CD8-positive, alpha-beta memory T cell (primary cell): ENCODE data around the gene KLHL26. TPM values are rescaled to one million over a fixed set of nuclear protein-coding genes. Genes with fewer than 3 reads are reported as not detected.

Source experiments
- CTCF ChIA-PET: fragments of 350-600 bp; sonication (Branson Sonifier 250); formaldehyde crosslinking; loops from one replicate; lab custom pipeline; 2021; ENCODE audit warnings: antibody characterized with exemption; lab: Charles Lee
- POLR2A ChIA-PET: fragments of 350-600 bp; sonication (Branson Sonifier 250); formaldehyde crosslinking; loops from one replicate; lab custom pipeline; 2021; ENCODE audit warnings: antibody characterized with exemption; lab: Charles Lee
- DNase-seq, 5 donors: peaks; one replicate each; pipeline versions ENCODE4 v3.0.0 to v3.0.0-alpha.2; 2020 to 2022; ENCODE audit warnings: mixed read lengths in 1 of 5
- H3K27ac ChIP-seq: one replicate; pipeline ENCODE4 v1.7.0; 2013; ENCODE audit warnings: low read depth, mild to moderate bottlenecking, low read length, moderate library complexity
- H3K27me3 ChIP-seq: 2 replicates; pipeline ENCODE4 v1.7.0; 2013; ENCODE audit warnings: low read length, mild to moderate bottlenecking; ENCODE audit not compliant: insufficient read depth, poor library complexity, severe bottlenecking
- H3K36me3 ChIP-seq: 2 replicates; pipeline ENCODE4 v1.7.0; 2013; ENCODE audit warnings: mild to moderate bottlenecking, low read length, moderate library complexity; ENCODE audit not compliant: insufficient read depth
- H3K4me1 ChIP-seq: 2 replicates; pipeline ENCODE4 v1.7.0; 2013; ENCODE audit warnings: mild to moderate bottlenecking, low read length, moderate library complexity; ENCODE audit not compliant: insufficient read depth
- H3K4me3 ChIP-seq: 2 replicates; pipeline ENCODE4 v1.7.0; 2013; ENCODE audit warnings: mild to moderate bottlenecking, low read length
- H3K9me3 ChIP-seq: 2 replicates; pipeline ENCODE4 v1.7.0; 2013; ENCODE audit warnings: mild to moderate bottlenecking, low read length
- H3K27ac Mint-ChIP-seq, 8 donors: one replicate each; pipeline ENCODE4 v1.8.0; 2020 to 2021; ENCODE audit warnings: mixed read lengths in 8 of 8, mild to moderate bottlenecking in 6 of 8, inconsistent platforms in 3 of 8, moderate library complexity in 3 of 8
- H3K27me3 Mint-ChIP-seq, 2 donors: one replicate each; pipeline ENCODE4 v1.8.0; 2020 to 2021; ENCODE audit warnings: mixed read lengths in 2 of 2, mild to moderate bottlenecking in 1 of 2, moderate library complexity in 1 of 2
- H3K36me3 Mint-ChIP-seq, 3 donors: one replicate each; pipeline ENCODE4 v1.8.0; 2020 to 2021; ENCODE audit warnings: mixed read lengths in 3 of 3, inconsistent platforms in 1 of 3, mild to moderate bottlenecking in 1 of 3
- H3K4me1 Mint-ChIP-seq, 3 donors: one replicate each; pipeline ENCODE4 v1.8.0; 2020 to 2021; ENCODE audit warnings: mixed read lengths in 3 of 3, inconsistent platforms in 1 of 3, mild to moderate bottlenecking in 1 of 3
- H3K4me3 Mint-ChIP-seq, 7 donors: one replicate each; pipeline ENCODE4 v1.8.0; 2020 to 2021; ENCODE audit warnings: mixed read lengths in 7 of 7, mild to moderate bottlenecking in 6 of 7, moderate library complexity in 4 of 7, inconsistent platforms in 2 of 7
- H3K9me3 Mint-ChIP-seq, 5 donors: one replicate each; pipeline ENCODE4 v1.8.0; 2020 to 2022; ENCODE audit warnings: mixed read lengths in 5 of 5, mild to moderate bottlenecking in 3 of 5, moderate library complexity in 2 of 5, inconsistent platforms in 1 of 5
- polyA plus RNA-seq: library from polyadenylated mRNA; unstranded; fragments of 300-500 nt; fragmentation: Illumina TruSeq; gene quantifications from one replicate; pipeline ENCODE4 v1.2.3, GENCODE V29; 2021
- total RNA-seq, 2 experiments: library from RNA; stranded (reverse); gene quantifications; one replicate each; pipeline ENCODE4 v1.2.3, GENCODE V29; 2021

Gene KLHL26
- total and polyA plus RNA-seq, 3 experiments from 2014 or later = 5.1 to 12.8 (median 12.4) TPM

GRCh38 chr19:18655173-18655844 lies 18.5 kb downstream of the KLHL26 start:
- Mint-ChIP-seq H3K36me3 (peaks cover 0 to 12% (median 4%) of the 10 kb centered on the region in 3 donors), H3K27me3 (peaks cover 0 to 3% of the 10 kb centered on the region in 2 donors), H3K9me3 (peaks cover 0 to 2% (median 0%) of the 10 kb centered on the region in 5 donors), H3K4me1 (peaks cover 20 to 37% (median 20%) of the 10 kb centered on the region in 3 donors), H3K4me3 (no peak overlapping the region), H3K27ac (no peak overlapping the region)
- CTCF ChIA-PET = interaction anchor here (1.0 kb wide), 1 partner anchor 10 kb away, joined by 3 read pairs; no protein-coding TSS in a partner anchor
- no peaks in the 10 kb centered on the region for H3K27me3 ChIP-seq
- POLR2A ChIA-PET = no interaction called here
- no peak overlapping the region for H3K27ac ChIP-seq
- no peak overlapping the region for H3K4me3 ChIP-seq
- no peaks in the 10 kb centered on the region for H3K36me3 ChIP-seq
- no peaks in the 10 kb centered on the region for H3K4me1 ChIP-seq
- no peaks in the 10 kb centered on the region for H3K9me3 ChIP-seq
- no peak for DNase-seq

DNA sequence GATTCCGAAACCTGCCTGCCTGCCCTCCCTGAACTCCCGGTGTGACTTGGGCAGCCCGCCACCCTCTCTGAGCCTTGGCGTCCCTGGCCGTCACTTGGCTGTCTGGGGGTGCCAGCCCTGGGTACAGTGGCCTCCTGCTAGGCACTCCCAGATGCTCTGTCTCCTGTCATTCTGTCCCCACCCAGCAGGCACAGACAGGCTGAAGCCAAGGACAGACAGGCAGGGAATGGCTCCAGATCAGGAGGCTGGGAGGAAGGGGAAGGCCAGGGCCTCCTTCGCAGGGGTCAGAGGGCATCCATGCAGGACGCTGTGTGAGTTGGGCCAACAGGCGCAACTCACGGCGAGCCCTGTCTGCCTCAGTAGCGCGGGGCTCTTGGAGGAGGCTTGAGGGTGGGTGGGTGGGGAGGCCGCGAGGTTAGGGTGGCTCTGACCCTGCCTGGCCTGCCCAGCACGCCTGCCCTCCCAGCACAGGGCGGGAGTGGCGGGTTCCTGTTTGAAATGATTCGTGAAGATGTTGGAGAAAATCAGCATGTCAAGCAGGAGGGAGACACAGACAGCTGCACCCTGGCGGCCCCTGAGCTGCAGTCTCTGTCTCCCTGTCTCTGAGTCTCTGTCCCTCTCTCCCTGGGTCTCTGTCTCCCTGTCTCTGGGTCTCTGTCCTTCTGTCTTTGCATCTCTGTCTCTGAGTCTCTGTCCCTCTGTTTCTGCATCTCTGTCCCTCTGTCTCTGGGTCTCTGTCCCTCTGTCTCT lies 19.7 kb downstream of the KLHL26 start:
- Histone ChIP-seq H3K4me3 (no peak overlapping the region), H3K27ac (no peak overlapping the region), H3K4me1 (no peaks in the 10 kb centered on the region), H3K27me3 (no peaks in the 10 kb centered on the region), H3K9me3 (no peaks in the 10 kb centered on the region), H3K36me3 (no peaks in the 10 kb centered on the region)
- H3K9me3 Mint-ChIP-seq = peaks cover 0 to 2% (median 0%) of the 10 kb centered on the region in 5 donors
- H3K27ac Mint-ChIP-seq = peak overlapping the region in 3 of 8 donors; percentile 10 to 89 (median 70)
- CTCF ChIA-PET = no interaction called here
- peaks cover 0 to 6% (median 4%) of the 10 kb centered on the region in 3 donors for H3K36me3 Mint-ChIP-seq
- peaks cover 20 to 40% (median 20%) of the 10 kb centered on the region in 3 donors for H3K4me1 Mint-ChIP-seq
- peaks cover 0 to 3% of the 10 kb centered on the region in 2 donors for H3K27me3 Mint-ChIP-seq
- no peak overlapping the region for H3K4me3 Mint-ChIP-seq
- DNase-seq = no peak
- POLR2A ChIA-PET = no interaction called here

DNA sequence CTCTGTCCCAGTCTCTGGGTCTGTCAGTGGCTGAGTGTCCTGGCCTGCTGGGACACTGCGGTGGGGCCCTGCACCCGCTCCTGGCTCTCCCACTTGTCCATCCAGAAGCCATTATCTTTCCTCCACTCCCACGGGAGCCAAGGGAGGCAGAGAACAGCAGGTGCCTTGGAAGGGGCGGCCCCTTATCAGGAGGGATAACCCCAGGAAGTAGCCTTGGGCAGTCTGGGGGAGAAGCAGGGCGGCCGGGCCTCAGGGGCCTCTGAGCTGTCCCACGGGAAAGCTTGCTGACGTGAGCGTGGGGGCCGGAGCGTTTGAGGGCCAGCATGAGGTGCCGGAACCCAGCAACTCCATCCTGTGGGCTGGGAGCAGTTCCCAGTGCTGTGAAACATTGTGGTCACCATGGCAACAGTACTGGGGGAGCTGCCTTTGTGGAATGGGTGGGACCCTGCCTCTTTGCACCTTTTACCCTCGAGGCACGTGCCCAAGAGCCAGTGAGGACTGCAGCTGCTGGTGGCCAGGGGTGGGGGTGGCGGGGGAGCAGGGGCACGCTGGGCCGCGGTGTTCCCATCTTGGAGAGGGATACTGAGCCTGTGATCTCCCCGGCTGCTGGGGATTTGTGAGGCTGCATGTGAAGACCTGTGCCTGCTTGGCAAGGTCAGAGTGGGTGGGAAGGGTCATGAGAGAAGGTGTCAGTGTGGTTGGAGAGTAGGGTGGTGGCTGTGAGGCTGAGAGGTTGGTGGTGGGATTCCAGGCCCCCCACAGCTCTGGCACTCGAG lies 20.9 kb downstream of the KLHL26 start:
- Histone ChIP-seq H3K36me3 (no peaks in the 10 kb centered on the region), H3K27ac (no peak overlapping the region), H3K4me3 (no peak overlapping the region), H3K9me3 (no peaks in the 10 kb centered on the region), H3K4me1 (no peaks in the 10 kb centered on the region), H3K27me3 (no peaks in the 10 kb centered on the region)
- Mint-ChIP-seq H3K27me3 (peaks cover 0 to 3% of the 10 kb centered on the region in 2 donors), H3K9me3 (peaks cover 0 to 2% (median 0%) of the 10 kb centered on the region in 5 donors), H3K36me3 (peaks cover 0 to 6% (median 4%) of the 10 kb centered on the region in 3 donors), H3K4me3 (no peak overlapping the region), H3K27ac (peak overlapping the region in 2 of 8 donors; percentile 45 to 71), H3K4me1 (peaks cover 18 to 39% (median 20%) of the 10 kb centered on the region in 3 donors)
- no peak for DNase-seq
- ChIA-PET POLR2A (no interaction called here), CTCF (no interaction called here)

GRCh38 chr19:18658366-18658855 lies 21.6 kb downstream of the KLHL26 start:
- no peak for DNase-seq
- H3K27me3 ChIP-seq = no peaks in the 10 kb centered on the region
- no peak overlapping the region for H3K27ac ChIP-seq
- H3K4me1 Mint-ChIP-seq = peaks cover 18 to 40% (median 20%) of the 10 kb centered on the region in 3 donors
- no peaks in the 10 kb centered on the region for H3K4me1 ChIP-seq
- POLR2A ChIA-PET = no interaction called here
- peak overlapping the region in 1 of 7 donors; percentile 54 for H3K4me3 Mint-ChIP-seq
- peaks cover 0 to 6% (median 4%) of the 10 kb centered on the region in 3 donors for H3K36me3 Mint-ChIP-seq
- H3K27me3 Mint-ChIP-seq = peaks cover 0 to 3% of the 10 kb centered on the region in 2 donors
- H3K27ac Mint-ChIP-seq = peak overlapping the region in 3 of 8 donors; percentile 42 to 71 (median 62)
- CTCF ChIA-PET = no interaction called here
- H3K9me3 ChIP-seq = no peaks in the 10 kb centered on the region
- H3K36me3 ChIP-seq = no peaks in the 10 kb centered on the region
- no peak overlapping the region for H3K4me3 ChIP-seq
- peaks cover 0 to 2% (median 0%) of the 10 kb centered on the region in 5 donors for H3K9me3 Mint-ChIP-seq

GRCh38 chr19:18659281-18660050 lies 22.6 kb downstream of the KLHL26 start:
- CTCF ChIA-PET = no interaction called here
- POLR2A ChIA-PET = no interaction called here
- Mint-ChIP-seq H3K4me1 (peaks cover 19 to 48% (median 20%) of the 10 kb centered on the region in 3 donors), H3K27me3 (peaks cover 0 to 3% of the 10 kb centered on the region in 2 donors), H3K27ac (peak overlapping the region in 1 of 8 donors; percentile 62), H3K36me3 (peaks cover 0 to 9% (median 4%) of the 10 kb centered on the region in 3 donors), H3K4me3 (no peak overlapping the region), H3K9me3 (peaks cover 0 to 2% (median 0%) of the 10 kb centered on the region in 5 donors)
- Histone ChIP-seq H3K4me3 (no peak overlapping the region), H3K9me3 (no peaks in the 10 kb centered on the region), H3K27ac (no peak overlapping the region), H3K36me3 (no peaks in the 10 kb centered on the region), H3K27me3 (no peaks in the 10 kb centered on the region), H3K4me1 (peaks cover 4% of the 10 kb centered on the region)
- DNase-seq = no peak

DNA sequence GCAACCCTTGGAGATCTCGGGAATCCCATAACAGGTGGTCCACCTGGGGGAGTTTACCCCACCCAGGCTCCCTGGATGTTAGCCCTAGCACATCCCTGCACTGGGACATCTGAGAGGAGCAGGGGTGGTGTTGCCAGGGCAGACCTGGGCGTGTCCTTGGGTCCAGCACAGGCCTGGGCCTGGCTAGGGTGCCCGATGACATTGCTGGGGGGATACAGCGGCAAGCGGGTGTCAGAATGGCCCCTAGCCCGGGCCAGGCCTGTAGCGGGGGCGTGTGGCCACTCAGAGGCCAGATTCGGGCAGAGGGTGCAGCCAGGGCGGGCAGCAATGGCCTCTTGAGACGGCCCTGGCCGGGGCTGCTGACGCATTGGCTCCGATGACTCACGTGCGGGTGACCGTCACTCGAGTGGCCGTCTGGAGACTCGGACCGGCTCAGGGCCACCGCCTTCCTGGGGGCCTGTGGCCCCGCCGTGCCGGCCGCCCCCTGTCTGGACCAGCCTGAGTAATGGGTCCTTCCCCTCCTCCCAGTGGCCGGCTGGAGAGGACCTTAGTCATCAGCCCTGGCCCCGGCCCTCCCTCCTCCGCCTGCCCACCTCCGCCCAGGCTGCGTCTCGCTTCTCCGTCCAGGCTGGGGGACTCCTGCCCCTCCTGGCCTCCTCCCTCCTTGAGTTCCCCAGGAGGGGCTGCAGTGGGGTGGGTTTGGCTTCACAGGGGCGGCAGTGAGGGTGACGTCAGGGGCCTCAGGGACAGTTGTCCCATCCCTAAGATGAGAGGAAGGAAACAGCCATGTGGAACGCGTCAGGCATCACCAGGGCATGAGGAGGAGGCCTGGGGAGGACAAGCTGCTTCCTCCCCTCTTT lies 23.5 kb downstream of the KLHL26 start:
- ChIA-PET CTCF (no interaction called here), POLR2A (no interaction called here)
- Histone ChIP-seq H3K9me3 (no peaks in the 10 kb centered on the region), H3K27me3 (no peaks in the 10 kb centered on the region), H3K4me3 (no peak overlapping the region), H3K36me3 (no peaks in the 10 kb centered on the region), H3K27ac (no peak overlapping the region), H3K4me1 (peaks cover 4% of the 10 kb centered on the region)
- peak overlapping the region in 1 of 7 donors; percentile 61 for H3K4me3 Mint-ChIP-seq
- no peak overlapping the region for H3K27ac Mint-ChIP-seq
- H3K9me3 Mint-ChIP-seq = no peaks in the 10 kb centered on the region
- peaks cover 0 to 3% of the 10 kb centered on the region in 2 donors for H3K27me3 Mint-ChIP-seq
- H3K36me3 Mint-ChIP-seq = peaks cover 0 to 9% (median 4%) of the 10 kb centered on the region in 3 donors
- no peak for DNase-seq
- H3K4me1 Mint-ChIP-seq = peaks cover 19 to 44% (median 20%) of the 10 kb centered on the region in 3 donors
